WTC11 (cell line): Measurements from ENCODE around the gene SERP2. TPM values are rescaled to one million over a fixed set of nuclear protein-coding genes. Genes with fewer than 3 reads are reported as not detected.

ENCODE experiments used
- ATAC-seq: fragments of 200-7000 bp; cut with Tn5 transposase; 2 replicates; pipeline ENCODE4 v1.10.0; 2021; ENCODE audit warnings: mild to moderate bottlenecking, moderate library complexity
- CTCF ChIA-PET: fragments of 300-600 bp; sonication (Branson Sonifier 250); formaldehyde crosslinking; loops from one replicate; lab custom pipeline; 2021; ENCODE audit warnings: antibody characterized with exemption; lab: Charles Lee
- POLR2A ChIA-PET: fragments of 350-600 bp; sonication (Branson Sonifier 250); formaldehyde crosslinking; loops from one replicate; lab custom pipeline; 2021; ENCODE audit warnings: antibody characterized with exemption; lab: Charles Lee
- DNase-seq: peaks from one replicate; pipeline ENCODE4 v3.0.0; 2021; ENCODE audit warnings: low spot score
- H3K27ac Mint-ChIP-seq: 2 replicates; pipeline ENCODE4 v1.8.0; 2021; ENCODE audit warnings: mixed read lengths
- H3K27me3 Mint-ChIP-seq: 2 replicates; pipeline ENCODE4 v1.8.0; 2021; ENCODE audit warnings: low read depth, mild to moderate bottlenecking, moderate library complexity, mixed read lengths
- H3K36me3 Mint-ChIP-seq: 2 replicates; pipeline ENCODE4 v1.8.0; 2021; ENCODE audit warnings: mixed read lengths
- H3K4me1 Mint-ChIP-seq: 2 replicates; pipeline ENCODE4 v1.8.0; 2022; ENCODE audit warnings: mixed read lengths
- H3K4me3 Mint-ChIP-seq: 2 replicates; pipeline ENCODE4 v1.8.0; 2021; ENCODE audit warnings: mild to moderate bottlenecking, moderate library complexity, mixed read lengths
- H3K9me3 Mint-ChIP-seq: 2 replicates; pipeline ENCODE4 v1.8.0; 2021; ENCODE audit warnings: mixed read lengths
- CDX4 ChIP-seq: fragments of 250-450 bp; sonication (Bioruptor Pico); IDR thresholded peaks from 2 replicates; pipeline ENCODE4 v1.9.0; 2021; ENCODE audit warnings: moderate library complexity, mild to moderate bottlenecking, inconsistent platforms, borderline replicate concordance
- CREB1 ChIP-seq: sonication (generic); formaldehyde crosslinking; IDR thresholded peaks from 2 replicates; pipeline ENCODE4 v1.8.0; 2023; ENCODE audit warnings: mild to moderate bottlenecking, missing genetic modification reagents
- E2F5 ChIP-seq: sonication (generic); formaldehyde crosslinking; IDR thresholded peaks from 2 replicates; pipeline ENCODE4 v1.8.1; 2022; ENCODE audit warnings: mild to moderate bottlenecking, moderate library complexity, missing genetic modification reagents
- ELF4 ChIP-seq: sonication (generic); formaldehyde crosslinking; IDR thresholded peaks from 2 replicates; pipeline ENCODE4 v1.8.1; 2022; ENCODE audit warnings: low read depth, mild to moderate bottlenecking, moderate library complexity, missing genetic modification reagents
- FOXJ3 ChIP-seq: sonication (generic); formaldehyde crosslinking; IDR thresholded peaks from 2 replicates; pipeline ENCODE4 v1.9.0; 2021; ENCODE audit warnings: missing genetic modification reagents, mild to moderate bottlenecking, borderline replicate concordance
- GRHL2 ChIP-seq: fragments of 250-450 bp; sonication (Bioruptor Pico); IDR thresholded peaks from 2 replicates; pipeline ENCODE4 v1.8.0; 2022; ENCODE audit warnings: mild to moderate bottlenecking, moderate library complexity; ENCODE audit not compliant: insufficient replicate concordance, severe bottlenecking
- GTF2I ChIP-seq: fragments of 250-450 bp; sonication (Bioruptor Pico); conservative IDR thresholded peaks from 2 replicates; pipeline ENCODE4 v1.4.0; 2021; ENCODE audit warnings: mild to moderate bottlenecking
- IRF2 ChIP-seq: sonication (generic); formaldehyde crosslinking; IDR thresholded peaks from 2 replicates; pipeline ENCODE4 v1.8.0; 2022; ENCODE audit warnings: low read depth, missing genetic modification reagents, borderline replicate concordance
- MLX ChIP-seq: sonication (generic); formaldehyde crosslinking; IDR thresholded peaks from 2 replicates; pipeline ENCODE4 v1.8.1; 2023; ENCODE audit warnings: mild to moderate bottlenecking, missing genetic modification reagents, moderate library complexity
- NFE2L1 ChIP-seq: sonication (generic); formaldehyde crosslinking; IDR thresholded peaks from 2 replicates; pipeline ENCODE4 v1.8.1; 2023; ENCODE audit warnings: missing genetic modification reagents
- NFYB ChIP-seq: sonication (generic); formaldehyde crosslinking; conservative IDR thresholded peaks from 2 replicates; pipeline ENCODE4 v1.8.0; 2022; ENCODE audit warnings: low read depth, missing genetic modification reagents
- USF1 ChIP-seq: sonication (generic); formaldehyde crosslinking; IDR thresholded peaks from 2 replicates; pipeline ENCODE4 v1.8.0; 2022; ENCODE audit warnings: mild to moderate bottlenecking, missing genetic modification reagents
- ZMAT4 ChIP-seq: fragments of 250-450 bp; sonication (Bioruptor Pico); IDR thresholded peaks from 2 replicates; pipeline ENCODE4 v1.9.0; 2021; ENCODE audit warnings: mild to moderate bottlenecking
- ZNF423 ChIP-seq: fragments of 250-450 bp; sonication (Bioruptor Pico); IDR thresholded peaks from 2 replicates; pipeline ENCODE4 v2.1.2; 2022; ENCODE audit warnings: mild to moderate bottlenecking, moderate library complexity
- ZNF512 ChIP-seq: sonication (generic); formaldehyde crosslinking; IDR thresholded peaks from 2 replicates; pipeline ENCODE4 v1.8.1; 2022; ENCODE audit warnings: missing genetic modification reagents, borderline replicate concordance
- total RNA-seq: library from RNA; stranded (reverse); gene quantifications from 3 replicates; pipeline ENCODE4 v1.2.3, GENCODE V29; 2021
- TF ChIP-seq, protein P1 (sequence below): sonication (generic); formaldehyde crosslinking; IDR thresholded peaks from 2 replicates; pipeline ENCODE4 v1.8.0; 2023; ENCODE audit warnings: mild to moderate bottlenecking, missing genetic modification reagents
- TF ChIP-seq, protein P2 (sequence below): sonication (generic); formaldehyde crosslinking; conservative IDR thresholded peaks from 2 replicates; pipeline ENCODE4 v1.8.1; 2022; ENCODE audit warnings: mild to moderate bottlenecking, missing genetic modification reagents
- TF ChIP-seq, protein P3 (sequence below): sonication (generic); formaldehyde crosslinking; IDR thresholded peaks from 2 replicates; pipeline ENCODE4 v1.8.0; 2022; ENCODE audit warnings: mild to moderate bottlenecking, missing genetic modification reagents
- TF ChIP-seq, protein P4 (sequence below): fragments of 250-450 bp; sonication (Bioruptor Pico); IDR thresholded peaks from 2 replicates; pipeline ENCODE4 v1.9.0; 2021; ENCODE audit warnings: mild to moderate bottlenecking, borderline replicate concordance

SERP2 gene
- total RNA-seq, 1 experiment from 2014 or later = 1.2 TPM

DNA sequence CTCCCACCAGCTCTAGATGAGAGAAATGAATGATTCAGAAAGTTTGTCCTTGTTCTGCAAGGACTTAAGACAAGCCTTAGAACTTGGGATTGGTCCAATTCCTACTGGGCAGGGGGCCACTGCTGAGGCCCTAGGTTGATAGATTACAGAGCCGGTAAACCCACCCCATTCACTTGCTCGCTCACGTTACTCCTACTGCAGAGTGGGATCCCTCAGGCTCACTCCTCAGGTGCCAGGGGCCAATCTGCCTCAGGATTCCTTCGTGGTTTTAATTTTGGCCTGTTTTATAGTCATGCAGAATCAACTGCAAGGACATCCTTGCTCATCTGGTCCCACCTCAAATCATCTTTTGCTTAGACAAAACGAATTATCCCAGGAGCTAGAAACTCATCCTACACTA lies 59.0 kb downstream of the SERP2 start:
- ATAC-seq (no peak), DNase-seq (no peak)
- H3K4me3 Mint-ChIP-seq = no peak overlapping the region
- TF ChIP-seq USF1 (CRISPR knock-in tag) (no peak), ELF4 (CRISPR knock-in tag) (no peak), NFYB (CRISPR knock-in tag) (no peak), GTF2I (CRISPR knock-in tag) (no peak), ZNF512 (no peak), E2F5 (no peak), ZNF423 (CRISPR knock-in tag) (no peak), GRHL2 (CRISPR knock-in tag) (no peak), NFE2L1 (CRISPR knock-in tag) (no peak), CREB1 (CRISPR knock-in tag) (no peak), MLX (no peak), FOXJ3 (no peak)
- TF ChIP-seq, protein P1, sequence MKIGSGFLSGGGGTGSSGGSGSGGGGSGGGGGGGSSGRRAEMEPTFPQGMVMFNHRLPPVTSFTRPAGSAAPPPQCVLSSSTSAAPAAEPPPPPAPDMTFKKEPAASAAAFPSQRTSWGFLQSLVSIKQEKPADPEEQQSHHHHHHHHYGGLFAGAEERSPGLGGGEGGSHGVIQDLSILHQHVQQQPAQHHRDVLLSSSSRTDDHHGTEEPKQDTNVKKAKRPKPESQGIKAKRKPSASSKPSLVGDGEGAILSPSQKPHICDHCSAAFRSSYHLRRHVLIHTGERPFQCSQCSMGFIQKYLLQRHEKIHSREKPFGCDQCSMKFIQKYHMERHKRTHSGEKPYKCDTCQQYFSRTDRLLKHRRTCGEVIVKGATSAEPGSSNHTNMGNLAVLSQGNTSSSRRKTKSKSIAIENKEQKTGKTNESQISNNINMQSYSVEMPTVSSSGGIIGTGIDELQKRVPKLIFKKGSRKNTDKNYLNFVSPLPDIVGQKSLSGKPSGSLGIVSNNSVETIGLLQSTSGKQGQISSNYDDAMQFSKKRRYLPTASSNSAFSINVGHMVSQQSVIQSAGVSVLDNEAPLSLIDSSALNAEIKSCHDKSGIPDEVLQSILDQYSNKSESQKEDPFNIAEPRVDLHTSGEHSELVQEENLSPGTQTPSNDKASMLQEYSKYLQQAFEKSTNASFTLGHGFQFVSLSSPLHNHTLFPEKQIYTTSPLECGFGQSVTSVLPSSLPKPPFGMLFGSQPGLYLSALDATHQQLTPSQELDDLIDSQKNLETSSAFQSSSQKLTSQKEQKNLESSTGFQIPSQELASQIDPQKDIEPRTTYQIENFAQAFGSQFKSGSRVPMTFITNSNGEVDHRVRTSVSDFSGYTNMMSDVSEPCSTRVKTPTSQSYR (CRISPR knock-in tag) = no peak
- TF ChIP-seq, protein P2, sequence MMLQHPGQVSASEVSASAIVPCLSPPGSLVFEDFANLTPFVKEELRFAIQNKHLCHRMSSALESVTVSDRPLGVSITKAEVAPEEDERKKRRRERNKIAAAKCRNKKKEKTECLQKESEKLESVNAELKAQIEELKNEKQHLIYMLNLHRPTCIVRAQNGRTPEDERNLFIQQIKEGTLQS = no peak
- TF ChIP-seq, protein P3, sequence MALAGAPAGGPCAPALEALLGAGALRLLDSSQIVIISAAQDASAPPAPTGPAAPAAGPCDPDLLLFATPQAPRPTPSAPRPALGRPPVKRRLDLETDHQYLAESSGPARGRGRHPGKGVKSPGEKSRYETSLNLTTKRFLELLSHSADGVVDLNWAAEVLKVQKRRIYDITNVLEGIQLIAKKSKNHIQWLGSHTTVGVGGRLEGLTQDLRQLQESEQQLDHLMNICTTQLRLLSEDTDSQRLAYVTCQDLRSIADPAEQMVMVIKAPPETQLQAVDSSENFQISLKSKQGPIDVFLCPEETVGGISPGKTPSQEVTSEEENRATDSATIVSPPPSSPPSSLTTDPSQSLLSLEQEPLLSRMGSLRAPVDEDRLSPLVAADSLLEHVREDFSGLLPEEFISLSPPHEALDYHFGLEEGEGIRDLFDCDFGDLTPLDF (CRISPR knock-in tag) = no peak
- no peaks in the 10 kb centered on the region for H3K27me3 Mint-ChIP-seq
- H3K9me3 Mint-ChIP-seq = peaks cover 2% of the 10 kb centered on the region; the same call in 1 of the 2 replicates
- ChIA-PET CTCF (no interaction called here), POLR2A (no interaction called here)
- H3K36me3 Mint-ChIP-seq = peaks cover 23% of the 10 kb centered on the region
- peaks cover 16% of the 10 kb centered on the region for H3K4me1 Mint-ChIP-seq
- peak overlapping the region; percentile 7; the same call in 1 of the 2 replicates for H3K27ac Mint-ChIP-seq

DNA sequence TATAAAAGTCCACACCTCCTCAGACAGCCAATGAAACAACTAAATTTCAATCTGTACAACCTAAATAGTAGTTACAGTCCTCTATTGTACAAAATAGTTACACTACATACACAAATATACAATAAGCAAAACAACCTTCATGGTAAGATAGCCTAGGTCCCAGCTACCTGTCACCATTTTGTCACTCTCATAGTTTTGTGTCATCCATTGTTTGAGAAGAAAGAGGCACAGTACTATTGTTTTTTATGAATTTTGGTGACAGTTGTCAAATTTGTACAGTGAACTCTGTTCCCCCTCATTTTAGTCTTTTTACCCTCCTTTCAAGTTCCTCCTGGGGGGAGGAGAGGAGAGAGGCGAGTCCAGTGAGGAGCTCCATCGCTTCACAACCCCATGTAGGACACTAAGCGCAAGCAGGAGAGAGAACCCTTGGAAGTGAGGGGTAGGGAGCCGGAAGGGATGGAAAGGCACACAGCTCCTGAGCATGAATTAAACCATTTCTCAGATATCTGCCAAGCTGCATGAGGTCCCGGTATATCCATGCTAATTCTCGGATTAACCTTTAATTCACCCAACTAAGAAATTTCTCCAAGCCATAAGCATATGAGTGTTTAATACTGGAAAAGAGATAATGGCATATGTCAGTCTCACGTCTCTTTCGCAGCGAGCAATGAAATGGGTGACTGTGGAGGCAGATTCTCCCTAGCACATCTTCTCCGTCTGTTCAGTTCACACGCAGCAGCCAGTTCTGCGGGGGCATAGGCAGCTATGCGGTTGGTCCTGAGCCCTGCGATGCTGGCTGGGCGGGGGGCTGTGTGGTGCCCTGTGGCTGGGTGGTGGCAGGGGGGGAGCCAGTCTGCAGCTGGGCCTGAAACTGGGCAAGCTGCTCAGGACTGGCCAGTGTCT lies 60.5 kb downstream of the SERP2 start:
- H3K27me3 Mint-ChIP-seq = no peaks in the 10 kb centered on the region
- peak overlapping the region; percentile 90 for H3K27ac Mint-ChIP-seq
- H3K9me3 Mint-ChIP-seq = no peaks in the 10 kb centered on the region
- CTCF ChIA-PET = no interaction called here
- H3K36me3 Mint-ChIP-seq = peaks cover 23% of the 10 kb centered on the region
- POLR2A ChIA-PET = interaction anchor here (0.8 to 4.5 kb wide), 9 partner anchors 8 to 484 kb away, joined by 3 to 60 read pairs (median 4); no protein-coding TSS in a partner anchor
- peaks cover 22% of the 10 kb centered on the region for H3K4me1 Mint-ChIP-seq
- peak overlapping the region; percentile 94 for H3K4me3 Mint-ChIP-seq
- DNase-seq = no peak
- no peak for ATAC-seq
- TF ChIP-seq, protein P4, sequence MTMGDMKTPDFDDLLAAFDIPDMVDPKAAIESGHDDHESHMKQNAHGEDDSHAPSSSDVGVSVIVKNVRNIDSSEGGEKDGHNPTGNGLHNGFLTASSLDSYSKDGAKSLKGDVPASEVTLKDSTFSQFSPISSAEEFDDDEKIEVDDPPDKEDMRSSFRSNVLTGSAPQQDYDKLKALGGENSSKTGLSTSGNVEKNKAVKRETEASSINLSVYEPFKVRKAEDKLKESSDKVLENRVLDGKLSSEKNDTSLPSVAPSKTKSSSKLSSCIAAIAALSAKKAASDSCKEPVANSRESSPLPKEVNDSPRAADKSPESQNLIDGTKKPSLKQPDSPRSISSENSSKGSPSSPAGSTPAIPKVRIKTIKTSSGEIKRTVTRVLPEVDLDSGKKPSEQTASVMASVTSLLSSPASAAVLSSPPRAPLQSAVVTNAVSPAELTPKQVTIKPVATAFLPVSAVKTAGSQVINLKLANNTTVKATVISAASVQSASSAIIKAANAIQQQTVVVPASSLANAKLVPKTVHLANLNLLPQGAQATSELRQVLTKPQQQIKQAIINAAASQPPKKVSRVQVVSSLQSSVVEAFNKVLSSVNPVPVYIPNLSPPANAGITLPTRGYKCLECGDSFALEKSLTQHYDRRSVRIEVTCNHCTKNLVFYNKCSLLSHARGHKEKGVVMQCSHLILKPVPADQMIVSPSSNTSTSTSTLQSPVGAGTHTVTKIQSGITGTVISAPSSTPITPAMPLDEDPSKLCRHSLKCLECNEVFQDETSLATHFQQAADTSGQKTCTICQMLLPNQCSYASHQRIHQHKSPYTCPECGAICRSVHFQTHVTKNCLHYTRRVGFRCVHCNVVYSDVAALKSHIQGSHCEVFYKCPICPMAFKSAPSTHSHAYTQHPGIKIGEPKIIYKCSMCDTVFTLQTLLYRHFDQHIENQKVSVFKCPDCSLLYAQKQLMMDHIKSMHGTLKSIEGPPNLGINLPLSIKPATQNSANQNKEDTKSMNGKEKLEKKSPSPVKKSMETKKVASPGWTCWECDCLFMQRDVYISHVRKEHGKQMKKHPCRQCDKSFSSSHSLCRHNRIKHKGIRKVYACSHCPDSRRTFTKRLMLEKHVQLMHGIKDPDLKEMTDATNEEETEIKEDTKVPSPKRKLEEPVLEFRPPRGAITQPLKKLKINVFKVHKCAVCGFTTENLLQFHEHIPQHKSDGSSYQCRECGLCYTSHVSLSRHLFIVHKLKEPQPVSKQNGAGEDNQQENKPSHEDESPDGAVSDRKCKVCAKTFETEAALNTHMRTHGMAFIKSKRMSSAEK = no peak
- TF ChIP-seq ZMAT4 (CRISPR knock-in tag) = no peak
- TF ChIP-seq CDX4 (CRISPR knock-in tag) = no peak
- no peak for TF ChIP-seq FOXJ3
- TF ChIP-seq IRF2 (CRISPR knock-in tag) = no peak
